ENCODE data around the gene ST6GAL2. TPM values are rescaled to one million over a fixed set of nuclear protein-coding genes. Genes with fewer than 3 reads are reported as not detected.

The ST6GAL2 gene
- total and polyA plus RNA-seq, 8 donors: 0.93 to 5.4 (median 4.2) TPM

GRCh38 chr2:106828119-106828518 lies 57.8 kb downstream of the ST6GAL2 start:
- no peak for DNase-seq
- no peak for ATAC-seq
- Histone ChIP-seq H3K36me3 (no peaks in the 10 kb centered on the region), H3K4me3 (no peak overlapping the region), H3K9me3 (no peaks in the 10 kb centered on the region), H3K27ac (no peak overlapping the region), H3K27me3 (no peaks in the 10 kb centered on the region), H3K4me1 (no peaks in the 10 kb centered on the region)
- no peak for TF ChIP-seq CTCF (IDR thresholded peaks at IDR 0.05)
- intact Hi-C loops (cut with DNase I): no loop called here

GRCh38 chr2:106827158-106827557 lies 58.8 kb downstream of the ST6GAL2 start:
- Histone ChIP-seq H3K4me3 (no peak overlapping the region), H3K4me1 (no peaks in the 10 kb centered on the region), H3K27me3 (no peaks in the 10 kb centered on the region), H3K36me3 (no peaks in the 10 kb centered on the region), H3K27ac (no peak overlapping the region), H3K9me3 (no peaks in the 10 kb centered on the region)
- no peak for DNase-seq
- no peak for ATAC-seq
- TF ChIP-seq CTCF (IDR thresholded peaks at IDR 0.05): no peak
- intact Hi-C loops (cut with DNase I): no loop called here

GRCh38 chr2:106825161-106825560 lies 60.8 kb downstream of the ST6GAL2 start:
- Histone ChIP-seq H3K4me1 (no peaks in the 10 kb centered on the region), H3K27ac (no peak overlapping the region), H3K9me3 (no peaks in the 10 kb centered on the region), H3K36me3 (no peaks in the 10 kb centered on the region), H3K27me3 (no peaks in the 10 kb centered on the region), H3K4me3 (no peak overlapping the region)
- no peak for ATAC-seq
- no peak for TF ChIP-seq CTCF (IDR thresholded peaks at IDR 0.05)
- intact Hi-C loops (cut with DNase I): no loop called here
- no peak for DNase-seq

- Histone ChIP-seq H3K36me3 (no peaks in the 10 kb centered on the region), H3K4me1 (no peaks in the 10 kb centered on the region), H3K4me3 (no peak overlapping the region), H3K27ac (no peak overlapping the region), H3K9me3 (no peaks in the 10 kb centered on the region), H3K27me3 (no peaks in the 10 kb centered on the region)
- intact Hi-C loops (cut with DNase I): no loop called here
- no peak for DNase-seq
- ATAC-seq: no peak
- TF ChIP-seq CTCF (IDR thresholded peaks at IDR 0.05): no peak
Observed at GRCh38 chr2:106816974-106817373, 69.0 kb downstream of the ST6GAL2 start.

GRCh38 chr2:106812841-106813240 lies 73.1 kb downstream of the ST6GAL2 start:
- no peaks in the 10 kb centered on the region for H3K9me3 ChIP-seq
- H3K27me3 ChIP-seq: no peaks in the 10 kb centered on the region
- DNase-seq: peak in 1 of 4 donors; percentile 33
- TF ChIP-seq CTCF (IDR thresholded peaks at IDR 0.05): no peak
- H3K36me3 ChIP-seq: no peaks in the 10 kb centered on the region
- no peaks in the 10 kb centered on the region for H3K4me1 ChIP-seq
- intact Hi-C loops (cut with DNase I): no loop called here
- ATAC-seq: no peak
- H3K4me3 ChIP-seq: no peak overlapping the region
- no peak overlapping the region for H3K27ac ChIP-seq

Data from left lung (tissue), 10 donors.